Large intestine (tissue), 3 donors: Measurements from ENCODE around the gene TMEM88. TPM values are rescaled to one million over a fixed set of nuclear protein-coding genes. Genes with fewer than 3 reads are reported as not detected.
A peak's percentile ranks its signal among the peaks of the same experiment; 100 is the strongest.

Experiments
- DNase-seq, 2 donors: peaks; one replicate each; pipeline versions ENCODE4 v3.0.0 to v3.0.0-alpha.2; 2013
- H3K27ac ChIP-seq: one replicate; pipeline ENCODE4 v1.5.1; 2013; ENCODE audit warnings: low read length
- H3K27me3 ChIP-seq: 2 replicates; pipeline ENCODE4 v1.6.1; 2013; ENCODE audit warnings: low read length; ENCODE audit not compliant: control insufficient read depth, insufficient read depth
- H3K36me3 ChIP-seq: 2 replicates; pipeline ENCODE4 v1.6.1; 2013; ENCODE audit warnings: low read length; ENCODE audit not compliant: control insufficient read depth, insufficient read depth
- H3K4me1 ChIP-seq: one replicate; pipeline ENCODE4 v1.6.1; 2013; ENCODE audit warnings: low read length; ENCODE audit not compliant: control insufficient read depth, insufficient read depth
- H3K4me3 ChIP-seq: one replicate; pipeline ENCODE4 v1.5.1; 2013; ENCODE audit warnings: low read length
- H3K9me3 ChIP-seq: one replicate; pipeline ENCODE4 v1.6.1; 2013; ENCODE audit warnings: mild to moderate bottlenecking, low read depth, low read length, moderate library complexity; ENCODE audit not compliant: control insufficient read depth
- WGBS: methylation state at CpG from one replicate; pipeline ENCODE4 v1.1.5; 2013; ENCODE audit warnings: low lambda C conversion rate; ENCODE audit not compliant: insufficient coverage; 5-methylcytosine and 5-hydroxymethylcytosine counted together
- polyA plus RNA-seq: library from polyadenylated mRNA; unstranded; fragments of 120-200 nt; gene quantifications from one replicate; pipeline ENCODE4 v1.2.1, GENCODE V29; 2013

TMEM88 gene
- polyA plus RNA-seq, 1 donor, result 10.4 TPM

GRCh38 chr17:7844292-7845154 is 10.3 kb upstream of the TMEM88 start:
- no CpG with 5 or more reads among the region's 71 CpGs for WGBS
- DNase-seq, result peak; percentile 90 to 94
- peaks cover 26% of the 10 kb centered on the region for H3K4me1 ChIP-seq
- H3K36me3 ChIP-seq, result peaks cover 46% of the 10 kb centered on the region
- H3K9me3 ChIP-seq, result peaks cover 7% of the 10 kb centered on the region
- H3K27me3 ChIP-seq, result no peaks in the 10 kb centered on the region
- H3K4me3 ChIP-seq, result peak overlapping the region; percentile 91
- H3K27ac ChIP-seq, result peak overlapping the region; percentile 98

GRCh38 chr17:7845359-7846062 is 9.4 kb upstream of the TMEM88 start:
- WGBS, result no CpG with 5 or more reads among the region's 15 CpGs
- peaks cover 52% of the 10 kb centered on the region for H3K36me3 ChIP-seq
- H3K4me3 ChIP-seq, result peak overlapping the region; percentile 91
- peak overlapping the region; percentile 98 for H3K27ac ChIP-seq
- H3K27me3 ChIP-seq, result no peaks in the 10 kb centered on the region
- no peak for DNase-seq
- H3K4me1 ChIP-seq, result peaks cover 17% of the 10 kb centered on the region
- H3K9me3 ChIP-seq, result peaks cover 7% of the 10 kb centered on the region

GRCh38 chr17:7846063-7846735 is 8.7 kb upstream of the TMEM88 start:
- no peak overlapping the region for H3K4me3 ChIP-seq
- no peak overlapping the region for H3K27ac ChIP-seq
- H3K4me1 ChIP-seq, result peaks cover 11% of the 10 kb centered on the region
- peaks cover 59% of the 10 kb centered on the region for H3K36me3 ChIP-seq
- DNase-seq, result no peak
- H3K9me3 ChIP-seq, result peaks cover 7% of the 10 kb centered on the region
- no CpG with 5 or more reads among the region's 22 CpGs for WGBS
- H3K27me3 ChIP-seq, result no peaks in the 10 kb centered on the region

- no peak for DNase-seq
- peaks cover 4% of the 10 kb centered on the region for H3K9me3 ChIP-seq
- H3K27me3 ChIP-seq, result no peaks in the 10 kb centered on the region
- no peak overlapping the region for H3K27ac ChIP-seq
- H3K4me3 ChIP-seq, result no peak overlapping the region
- H3K36me3 ChIP-seq, result peaks cover 65% of the 10 kb centered on the region
- WGBS, result no CpG with 5 or more reads among the region's 34 CpGs
- peaks cover 15% of the 10 kb centered on the region for H3K4me1 ChIP-seq
These were observed 7.9 kb upstream of the TMEM88 start for GRCh38 chr17:7846765-7847661.

- no peak for DNase-seq
- no CpG with 5 or more reads among the region's 20 CpGs for WGBS
These were observed 6.7 kb upstream of the TMEM88 start for GRCh38 chr17:7848131-7848579.

GRCh38 chr17:7848739-7849129 is 6.1 kb upstream of the TMEM88 start:
- DNase-seq, result no peak
- no CpG with 5 or more reads among the region's 21 CpGs for WGBS
- Histone ChIP-seq H3K9me3 (peaks cover 4% of the 10 kb centered on the region), H3K4me1 (peaks cover 18% of the 10 kb centered on the region), H3K27me3 (no peaks in the 10 kb centered on the region), H3K4me3 (no peak overlapping the region), H3K36me3 (peaks cover 81% of the 10 kb centered on the region), H3K27ac (no peak overlapping the region)

More at GRCh38 chr17:7848131-7848579, 6.7 kb upstream of the TMEM88 start:
- H3K4me3 ChIP-seq, result no peak overlapping the region
- H3K27ac ChIP-seq, result no peak overlapping the region
- H3K4me1 ChIP-seq, result peaks cover 18% of the 10 kb centered on the region
- no peaks in the 10 kb centered on the region for H3K27me3 ChIP-seq
- H3K36me3 ChIP-seq, result peaks cover 77% of the 10 kb centered on the region
- H3K9me3 ChIP-seq, result peaks cover 4% of the 10 kb centered on the region

GRCh38 chr17:7849130-7849750 is 5.6 kb upstream of the TMEM88 start:
- Histone ChIP-seq H3K4me1 (peaks cover 18% of the 10 kb centered on the region), H3K4me3 (no peak overlapping the region), H3K9me3 (peaks cover 4% of the 10 kb centered on the region), H3K27me3 (no peaks in the 10 kb centered on the region), H3K36me3 (peaks cover 82% of the 10 kb centered on the region), H3K27ac (no peak overlapping the region)
- DNase-seq, result no peak
- no CpG with 5 or more reads among the region's 35 CpGs for WGBS

GRCh38 chr17:7849751-7850504 is 4.9 kb upstream of the TMEM88 start:
- peaks cover 17% of the 10 kb centered on the region for H3K4me1 ChIP-seq
- no peak for DNase-seq
- WGBS, result no CpG with 5 or more reads among the region's 12 CpGs
- peaks cover 82% of the 10 kb centered on the region for H3K36me3 ChIP-seq
- no peak overlapping the region for H3K4me3 ChIP-seq
- H3K9me3 ChIP-seq, result peaks cover 4% of the 10 kb centered on the region
- no peaks in the 10 kb centered on the region for H3K27me3 ChIP-seq
- H3K27ac ChIP-seq, result no peak overlapping the region
